GM21825 (cell line): ENCODE data around the gene AP4E1.
"Not testable (repeated sequence)": the region's sequence is repeated elsewhere in the genome, so short reads cannot be mapped to it uniquely, and the experiment has no call there.

Experiments
- ATAC-seq: cut with Tn5 transposase; IDR thresholded peaks from one replicate; pipeline ENCODE4 v1.9.1; 2021; ENCODE audit warnings: mild to moderate bottlenecking, moderate library complexity; ENCODE audit not compliant: unreplicated experiment

AP4E1 gene

DNA sequence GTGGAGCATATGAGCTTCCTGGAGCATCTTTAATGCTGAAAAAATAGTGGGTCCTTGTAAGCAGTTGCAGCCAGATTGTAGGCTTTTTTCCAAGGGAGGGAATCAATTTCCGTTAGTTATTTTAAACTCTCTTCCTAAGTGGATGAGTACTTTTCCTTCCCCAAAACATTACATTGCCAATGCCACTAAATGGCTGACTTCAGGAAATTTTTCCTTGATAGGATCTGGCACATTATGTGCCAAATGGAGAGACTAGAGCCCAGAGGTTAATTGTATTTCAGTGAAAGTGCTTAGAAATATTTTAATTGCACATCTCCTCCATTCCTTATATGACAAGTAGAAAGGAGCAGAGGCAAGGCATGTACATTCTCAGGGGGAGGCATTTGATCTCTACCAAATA is 102.7 kb downstream of the AP4E1 start:
- ATAC-seq, result no peak

DNA sequence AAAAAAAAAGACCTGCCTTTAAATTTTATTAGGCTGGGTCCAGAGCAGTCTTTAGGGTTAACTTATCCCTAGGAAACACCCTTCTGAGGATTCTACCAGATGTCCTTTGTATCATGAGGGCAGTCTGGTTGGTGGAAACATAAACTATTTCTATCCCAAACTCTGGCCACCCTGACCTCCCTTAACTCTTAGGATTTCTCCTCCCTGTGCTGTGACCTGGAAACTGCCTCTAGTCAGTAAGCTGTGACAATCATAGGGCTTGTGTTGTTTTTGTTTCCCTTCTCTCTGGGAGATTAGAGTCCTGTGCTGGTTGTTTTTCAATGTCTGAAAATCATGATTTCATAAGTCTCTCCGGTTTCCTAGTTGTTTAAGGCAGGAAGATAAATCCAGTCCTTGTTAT is 108.1 kb downstream of the AP4E1 start:
- no peak for ATAC-seq

DNA sequence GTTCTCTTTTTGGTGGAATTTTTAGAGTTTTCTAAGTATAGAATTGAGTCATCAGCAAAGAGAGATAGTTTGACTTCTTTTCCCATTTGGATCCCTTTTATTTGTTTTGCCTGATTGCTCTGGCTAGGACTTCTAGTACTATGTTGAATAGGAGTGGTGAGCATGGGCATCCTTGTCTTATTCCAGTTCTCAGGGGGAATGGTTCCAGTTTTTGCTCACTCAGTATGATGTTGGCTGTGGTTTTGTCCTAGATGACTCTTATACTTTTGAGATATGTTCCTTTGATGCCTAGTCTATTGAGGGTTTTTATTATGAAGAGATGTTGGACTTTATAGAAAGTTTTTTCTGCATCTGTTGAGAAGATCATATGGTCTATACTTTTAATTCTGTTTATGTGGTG is 113.7 kb downstream of the AP4E1 start:
- ATAC-seq, result no peak

DNA sequence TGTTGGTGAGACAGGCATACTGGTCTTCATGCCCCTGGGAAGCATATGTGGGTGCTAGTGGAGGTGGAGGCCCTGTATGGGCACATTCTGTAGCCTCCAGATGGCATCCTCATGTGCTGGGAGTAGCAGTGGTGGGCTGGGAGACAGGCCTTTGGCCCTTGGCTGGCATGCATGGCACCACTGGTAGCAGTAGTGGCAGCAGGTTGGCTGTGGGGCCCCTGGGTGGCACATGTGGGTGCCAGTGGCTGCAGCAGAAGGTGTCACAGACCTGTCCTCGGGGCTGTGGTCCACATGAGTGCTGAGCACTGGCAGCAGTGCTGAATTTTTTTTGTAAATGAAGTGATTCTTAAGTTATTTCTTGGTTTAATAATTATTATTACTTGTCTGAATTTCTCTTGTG is 115.0 kb downstream of the AP4E1 start:
- ATAC-seq, result no peak

DNA sequence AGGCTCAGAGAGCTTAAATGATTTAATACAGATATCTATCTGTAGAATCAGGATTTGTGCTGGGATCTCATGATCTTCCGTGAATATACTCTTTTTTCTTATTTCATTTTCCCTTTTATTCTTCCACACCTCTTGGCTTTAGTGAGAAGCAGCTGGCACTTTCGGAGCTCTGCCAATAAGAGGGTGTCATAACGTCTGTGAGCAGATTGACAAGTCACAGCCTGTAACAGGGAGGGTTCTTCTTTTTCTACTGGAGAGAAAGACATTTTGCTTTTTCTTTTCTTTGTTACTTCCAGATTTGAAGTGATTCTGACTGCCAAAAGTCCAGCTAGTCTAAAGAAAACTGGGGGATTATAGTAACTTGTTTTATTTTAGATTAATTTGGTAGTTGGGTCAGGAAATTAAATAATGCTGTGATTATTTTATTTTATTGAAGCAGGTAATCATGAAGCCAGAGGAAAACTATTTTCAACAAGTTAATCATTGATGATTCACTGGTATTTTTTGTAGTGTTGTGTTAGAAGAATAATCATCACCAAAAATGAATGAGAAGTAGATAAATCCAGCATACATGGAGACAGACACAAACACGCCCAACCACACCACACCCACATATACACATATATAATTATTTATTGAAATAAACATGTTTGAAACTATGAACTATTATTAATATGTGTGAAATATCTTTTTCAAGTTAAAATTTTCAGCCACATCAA is 116.4 kb downstream of the AP4E1 start:
- no peak for ATAC-seq

DNA sequence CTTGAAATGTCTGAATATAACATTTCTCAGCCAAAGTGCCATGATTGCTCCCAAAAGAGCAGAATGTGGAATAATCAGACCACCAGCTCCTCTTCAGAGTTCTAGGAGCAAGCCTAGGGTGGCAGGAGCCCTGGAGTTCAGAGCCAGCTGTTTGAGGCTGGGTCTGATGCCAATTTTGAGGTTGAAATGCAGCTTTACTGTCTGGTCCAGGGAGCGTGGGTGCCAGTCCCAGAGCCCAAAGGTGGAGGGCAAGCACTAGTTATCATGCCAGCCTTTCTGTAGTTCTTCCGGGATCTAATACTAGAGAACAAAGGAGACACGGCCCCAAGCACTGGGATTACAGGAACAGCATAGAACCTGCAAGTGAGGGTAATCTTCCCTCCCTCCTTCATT is 117.0 kb downstream of the AP4E1 start:
- no peak for ATAC-seq

DNA sequence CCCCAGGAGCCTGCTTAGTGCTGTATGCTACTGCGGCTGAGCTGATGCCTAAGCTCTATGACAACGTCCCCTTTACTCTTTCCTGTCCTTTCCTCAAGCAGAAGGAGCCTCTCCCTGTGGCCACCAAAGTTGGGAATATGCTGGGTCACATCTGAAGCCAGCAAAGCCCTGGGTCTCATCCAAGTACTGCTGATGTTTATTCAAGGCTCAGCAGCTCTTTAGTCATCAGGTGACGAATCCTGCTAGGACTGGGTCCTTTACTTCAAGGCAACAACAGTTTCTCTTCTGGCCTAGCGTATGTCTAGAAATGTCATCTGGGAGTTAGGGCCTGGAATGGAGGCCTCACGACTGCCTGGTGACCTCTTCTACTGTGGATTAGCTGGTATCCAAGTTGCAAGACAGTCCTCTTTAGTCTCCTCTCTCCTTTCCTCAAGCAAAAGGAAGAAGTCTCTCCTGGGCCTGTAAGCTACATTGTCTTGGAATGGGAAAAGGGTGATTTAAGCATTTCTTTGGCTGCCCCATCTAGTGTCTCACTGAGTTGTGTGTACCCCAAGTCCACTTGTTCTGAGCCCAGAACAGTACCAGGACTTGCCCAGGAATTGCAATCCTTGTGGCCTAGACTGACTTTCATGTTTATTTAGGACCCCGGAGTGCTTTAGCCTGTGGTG is 122.3 kb downstream of the AP4E1 start:
- ATAC-seq, result no peak

DNA sequence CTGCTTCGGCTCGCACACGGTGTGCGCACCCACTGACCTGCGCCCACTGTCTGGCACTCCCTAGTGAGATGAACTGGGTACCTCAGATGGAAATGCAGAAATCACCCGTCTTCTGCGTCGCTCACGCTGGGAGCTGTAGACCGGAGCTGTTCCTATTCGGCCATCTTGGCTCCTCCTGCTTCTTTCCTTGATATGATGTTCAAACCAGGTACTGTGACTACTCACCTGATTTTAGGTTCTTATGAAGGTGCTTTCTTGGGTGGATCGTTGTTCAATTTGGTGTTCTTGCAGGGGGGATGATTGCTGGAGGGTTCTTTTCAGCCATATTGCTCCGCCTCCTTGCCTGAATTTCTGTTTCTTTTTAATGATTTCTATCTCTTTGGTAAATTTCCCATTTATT is 129.0 kb downstream of the AP4E1 start:
- ATAC-seq, result not testable (repeated sequence)

DNA sequence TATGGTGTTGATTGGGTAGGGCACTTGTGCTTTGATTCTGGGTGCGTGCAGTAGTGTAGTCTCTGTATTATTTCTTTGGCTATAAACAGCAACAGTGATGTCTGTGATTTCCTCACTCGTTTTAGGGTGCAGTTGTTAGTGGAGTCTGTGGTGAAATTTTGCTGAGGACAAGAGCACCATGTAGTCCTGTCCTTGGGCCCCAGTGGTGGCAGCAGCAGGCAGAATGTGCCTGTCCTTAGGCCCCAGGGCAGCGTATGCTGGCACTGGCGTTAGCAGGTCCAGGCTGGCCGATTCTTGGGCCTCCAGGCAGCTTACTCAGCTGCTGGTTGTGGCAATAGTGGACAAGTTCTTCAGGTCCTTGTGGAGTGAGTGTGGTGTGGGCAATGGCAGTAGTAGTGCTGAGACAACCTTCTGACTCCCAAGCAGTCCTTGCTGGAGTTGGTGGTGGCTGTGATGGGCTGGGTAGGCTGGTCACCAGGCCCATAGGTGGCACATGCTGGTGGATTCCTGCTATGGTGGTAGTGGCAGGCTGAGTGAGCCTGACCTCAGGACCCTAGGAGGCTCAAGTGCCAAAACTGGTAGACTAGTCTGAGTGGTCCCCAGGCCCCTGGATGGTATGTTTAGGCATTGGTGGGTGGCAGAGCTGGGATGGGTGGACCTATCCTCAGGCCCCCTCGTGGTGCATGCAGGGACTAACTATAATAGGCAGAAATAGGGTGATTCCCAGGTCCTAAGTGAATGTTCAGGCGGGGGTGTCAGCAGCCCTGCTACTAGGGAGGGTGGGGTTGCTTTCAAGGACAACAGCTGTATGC is 129.9 kb downstream of the AP4E1 start:
- no peak for ATAC-seq

DNA sequence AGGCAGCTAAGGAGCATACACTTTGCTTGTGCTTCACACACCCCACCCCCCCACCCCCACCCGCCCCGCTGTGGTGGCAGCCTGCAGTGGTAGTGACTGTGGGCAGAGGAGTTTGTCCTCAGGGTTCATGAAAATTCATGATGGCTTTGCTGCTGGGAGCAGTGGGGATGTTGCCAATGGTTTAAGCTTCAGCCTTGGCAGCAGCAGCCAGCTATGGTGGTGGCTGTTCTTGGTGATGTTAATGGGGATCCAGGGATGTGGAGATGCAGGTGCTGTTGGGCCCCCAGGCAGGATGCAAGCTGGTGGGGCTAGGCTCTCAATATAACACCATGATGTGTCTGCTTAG is 130.5 kb downstream of the AP4E1 start:
- no peak for ATAC-seq

DNA sequence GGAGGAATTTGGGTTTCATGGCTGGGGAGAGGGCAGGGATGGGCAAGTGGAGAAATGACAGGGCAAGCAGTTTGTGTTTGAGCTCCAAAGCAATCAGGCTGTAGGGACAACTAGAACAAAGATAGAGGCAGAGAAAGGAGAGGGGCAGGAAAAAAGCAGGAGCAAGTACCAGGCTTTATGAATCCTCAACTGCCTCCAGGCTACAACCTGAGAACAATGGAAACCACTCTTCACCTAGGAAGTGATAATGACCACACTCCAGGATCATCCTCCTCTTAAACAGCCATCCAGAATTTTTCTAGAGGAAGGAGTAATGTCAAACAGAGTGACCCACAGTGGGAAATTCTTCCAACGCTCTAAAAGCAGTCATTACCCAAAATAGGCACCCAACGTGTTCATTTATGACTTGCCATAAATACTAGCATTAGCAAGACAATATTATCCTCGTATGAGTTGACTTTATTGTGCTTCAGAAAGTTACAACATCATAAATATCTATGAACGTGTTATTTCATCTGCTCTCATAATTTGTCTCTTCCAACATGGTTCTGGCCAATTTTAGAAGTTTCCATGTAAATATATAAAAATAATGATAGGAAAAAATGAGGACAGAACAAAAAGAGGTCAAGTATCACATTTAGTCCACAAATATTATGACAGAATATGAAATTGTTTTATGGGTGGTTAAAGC is 135.7 kb downstream of the AP4E1 start:
- no peak for ATAC-seq

DNA sequence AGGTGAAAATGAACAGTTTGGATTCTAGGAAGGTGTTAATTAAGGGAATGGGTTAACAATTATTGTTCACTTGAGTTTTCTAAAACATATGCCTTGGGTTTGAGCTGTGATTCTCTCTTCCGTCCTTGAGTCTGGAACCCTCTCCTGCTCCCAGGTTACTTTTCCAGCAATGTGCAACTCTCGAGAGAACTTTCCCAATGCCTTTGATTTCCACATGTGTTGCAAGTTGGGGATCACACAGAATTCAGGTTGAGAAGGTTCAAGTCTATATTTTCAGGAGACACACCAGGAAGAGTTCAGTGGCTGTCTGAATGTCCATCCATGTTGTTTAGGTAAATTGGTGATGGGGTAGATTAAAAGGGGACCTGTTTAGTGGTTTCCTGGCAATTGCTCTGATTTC is 137.5 kb downstream of the AP4E1 start:
- no peak for ATAC-seq

DNA sequence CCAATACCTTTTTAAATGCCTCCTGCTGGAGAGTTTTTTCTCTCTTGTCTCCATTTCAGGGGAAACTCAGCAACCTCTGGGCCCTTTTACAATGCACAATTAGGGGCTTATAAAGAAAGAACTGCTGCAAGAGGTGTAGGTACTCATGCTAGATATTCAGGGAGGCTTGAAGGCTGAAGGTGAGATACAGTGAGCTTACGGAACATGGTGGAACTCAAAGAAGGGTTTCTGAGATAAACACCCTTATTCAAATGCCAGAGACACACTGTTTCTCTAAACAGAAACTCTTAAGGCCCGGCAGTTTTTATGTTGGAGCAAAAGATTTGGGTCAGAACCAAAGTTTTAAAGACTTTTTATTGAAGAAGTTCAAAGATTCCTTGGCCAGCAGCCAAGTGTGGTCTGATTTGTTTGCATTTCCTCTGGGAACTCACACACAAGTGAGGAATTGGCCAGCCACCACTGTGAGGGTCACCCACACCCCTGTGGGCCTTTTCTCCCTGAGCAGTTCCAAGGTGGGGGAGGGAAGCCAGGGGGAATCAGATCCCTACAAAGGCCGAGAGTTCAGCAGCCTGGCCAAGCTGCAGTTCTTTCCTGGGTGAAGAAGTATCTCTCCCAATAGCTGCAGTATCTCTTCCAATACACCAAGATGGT is 138.4 kb downstream of the AP4E1 start:
- ATAC-seq, result no peak

DNA sequence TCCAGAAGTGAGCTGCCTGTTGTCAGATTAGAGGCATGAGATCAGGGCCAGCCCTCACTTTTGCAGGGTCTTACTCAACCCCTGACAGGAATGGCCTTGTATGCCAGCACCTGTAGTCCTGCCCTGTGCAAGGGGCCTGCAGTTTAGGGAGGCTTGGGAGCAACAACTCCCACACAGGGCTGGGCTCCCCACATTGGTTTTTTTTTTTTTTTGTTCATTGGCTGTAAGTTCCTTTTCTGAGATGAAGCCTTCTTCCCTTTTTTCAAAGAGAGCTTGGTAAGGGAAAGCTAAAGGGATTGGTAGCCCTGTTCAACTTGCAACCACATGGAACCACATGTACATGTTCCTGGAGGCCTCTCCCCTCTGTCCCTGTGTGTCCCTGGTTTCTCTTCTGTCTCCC is 139.8 kb downstream of the AP4E1 start:
- ATAC-seq, result no peak

DNA sequence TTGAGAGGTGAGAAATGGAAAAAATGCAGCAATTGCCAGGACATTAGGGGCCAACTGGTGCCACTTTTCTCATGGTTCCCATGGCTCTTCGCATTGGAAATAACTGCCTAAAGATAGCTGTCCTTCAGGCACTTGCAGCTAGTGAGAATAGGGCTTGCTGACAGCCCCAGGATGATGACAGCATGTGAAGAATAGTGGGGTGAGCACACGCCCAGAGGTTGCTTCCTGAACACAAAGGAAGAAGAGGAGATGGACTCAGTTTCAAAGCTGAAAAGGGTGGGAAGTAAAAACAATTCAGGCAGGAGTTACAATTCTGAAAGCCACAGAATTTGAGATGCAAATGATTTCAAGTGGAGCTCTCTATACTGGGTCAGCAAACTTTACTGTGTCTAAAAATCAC is 140.6 kb downstream of the AP4E1 start:
- no peak for ATAC-seq

DNA sequence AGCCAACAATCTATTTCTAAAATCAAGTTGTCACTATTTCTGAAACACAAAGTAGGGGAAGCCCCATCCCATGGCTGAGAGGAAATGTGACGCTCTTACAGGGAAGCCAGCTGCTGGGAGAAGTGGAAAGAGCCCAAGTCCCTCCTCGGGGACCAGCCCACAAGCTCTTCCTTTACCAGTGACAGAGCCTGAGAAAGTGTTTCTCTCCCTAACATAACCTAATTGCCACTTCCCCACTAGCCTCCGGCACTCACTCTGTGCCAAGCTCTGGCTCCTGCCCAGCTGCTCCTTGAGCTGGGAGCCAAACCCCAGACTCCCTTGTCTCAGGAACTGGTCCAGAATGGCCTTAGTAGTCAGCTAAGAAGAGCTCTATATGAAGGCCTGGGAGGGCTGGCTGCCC is 143.3 kb downstream of the AP4E1 start:
- no peak for ATAC-seq

DNA sequence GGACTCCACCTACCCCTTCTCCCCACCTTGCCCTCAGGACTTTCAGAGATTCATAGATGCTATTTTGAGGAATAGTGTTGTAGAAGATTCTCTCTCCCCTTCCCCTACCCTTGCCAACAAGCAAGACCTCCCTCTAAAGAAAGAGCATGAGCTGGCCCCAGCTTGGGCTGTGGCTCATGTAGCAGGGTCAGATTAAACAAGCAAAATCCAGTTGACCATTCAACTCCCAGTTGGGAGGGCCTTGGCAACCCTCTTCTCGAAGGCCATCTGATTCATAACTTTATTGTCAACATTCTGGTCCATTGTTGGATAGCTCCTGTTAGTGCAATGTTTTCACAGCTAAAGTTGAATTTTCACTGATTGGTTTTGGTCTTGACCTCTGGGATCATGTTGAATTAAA is 145.1 kb downstream of the AP4E1 start:
- ATAC-seq, result no peak

DNA sequence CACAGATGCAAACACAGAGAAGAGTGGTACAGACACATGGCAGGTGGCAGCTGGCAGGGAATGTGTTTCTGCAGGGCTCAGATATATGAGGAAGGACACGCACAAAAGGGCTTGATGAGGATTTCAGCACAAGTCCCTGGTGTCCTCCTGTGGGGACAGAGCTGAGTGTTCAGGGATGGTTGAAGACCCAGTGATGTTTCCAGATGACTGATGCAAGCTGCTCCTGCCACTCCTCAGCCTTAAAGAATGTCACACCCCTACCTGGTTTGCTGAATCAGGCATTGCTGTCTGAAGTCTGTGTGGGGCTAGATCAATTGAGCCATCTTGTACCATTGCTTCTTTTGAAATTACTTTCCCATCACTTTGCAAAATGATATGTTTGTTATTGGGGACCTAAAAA is 146.1 kb downstream of the AP4E1 start:
- ATAC-seq, result no peak
